ENCODE results near the gene CST4. TPM values are rescaled to one million over a fixed set of nuclear protein-coding genes. Genes with fewer than 3 reads are reported as not detected.

Gene CST4
- total and polyA plus RNA-seq, 2 donors (not counting 1 experiment from before 2014, with no cell fraction given) = not detected

- no peaks in the 10 kb centered on the region for H3K36me3 ChIP-seq (replicated peaks in 1 of 2; ENCODE audit: control extremely low read depth in 1 of 2, control insufficient read depth in 1 of 2, extremely low read depth in 1 of 2, insufficient read depth in 2 of 2, low read length in 1 of 2)
- 96% methylated on average over 4 of the region's 4 CpGs for WGBS (ENCODE audit: insufficient coverage)
- no peak overlapping the region for H3K4me2 ChIP-seq (replicated peaks; ENCODE audit: low read depth, low read length, poor library complexity, severe bottlenecking)
- POLR2A ChIA-PET = no interaction called here
- no peak overlapping the region for H3K4me3 ChIP-seq (ENCODE audit: control extremely low read depth in 1 of 5, extremely low read depth in 1 of 5, insufficient read depth in 1 of 5, low read depth in 2 of 5, low read length in 4 of 5)
- intact Hi-C loops (cut with micrococcal nuclease) = loop anchor here (5.0 kb wide), 1 partner anchor 182 kb away; no protein-coding TSS in a partner anchor
- no peak overlapping the region for H3K27ac ChIP-seq (ENCODE audit: low read length in 2 of 2)
- Mint-ChIP-seq H3K27me3 (no peaks in the 10 kb centered on the region), H3K4me1 (no peaks in the 10 kb centered on the region), H3K9me3 (ENCODE audit: insufficient read depth) (no peaks in the 10 kb centered on the region), H3K4me3 (no peak overlapping the region), H3K27ac (no peak overlapping the region)
- H3K79me2 ChIP-seq (ENCODE audit: control insufficient read depth, insufficient read depth, low read length) = no peaks in the 10 kb centered on the region
- no peak overlapping the region for H3K9ac ChIP-seq (ENCODE audit: low read length)
- no peaks in the 10 kb centered on the region for H3K27me3 ChIP-seq (replicated peaks in 1 of 4; ENCODE audit: control extremely low read depth in 1 of 4, control insufficient read depth in 3 of 4, insufficient read depth in 4 of 4, low read length in 3 of 4)
- DNase-seq (no peak), ATAC-seq (ENCODE audit: low read depth) (no peak)
- no peaks in the 10 kb centered on the region for H3K9me3 ChIP-seq (ENCODE audit: control extremely low read depth in 1 of 3, control insufficient read depth in 2 of 3, insufficient read depth in 1 of 3, low read length in 2 of 3)
- TF ChIP-seq CTCF (IDR thresholded peaks at IDR 0.05) (no peak), EZH2 (IDR thresholded peaks at IDR 0.05; ENCODE audit: borderline replicate concordance, insufficient read depth, low read depth, low read length, poor library complexity, severe bottlenecking) (no peak)
- CTCF ChIA-PET = no interaction called here
- no peak overlapping the region for H2AFZ ChIP-seq (ENCODE audit: insufficient read depth, low read depth, low read length, poor library complexity, severe bottlenecking)
- no peaks in the 10 kb centered on the region for H3K4me1 ChIP-seq (ENCODE audit: control insufficient read depth in 2 of 2, insufficient read depth in 2 of 2, low read length in 2 of 2)
- H4K20me1 ChIP-seq (ENCODE audit: control insufficient read depth, insufficient read depth, low read length, poor library complexity, severe bottlenecking) = no peaks in the 10 kb centered on the region
Measured at GRCh38 chr20:23710771-23711170, 21.9 kb upstream of the CST4 start.

GRCh38 chr20:23705895-23706294 lies 17.1 kb upstream of the CST4 start:
- Histone ChIP-seq H2AFZ (ENCODE audit: insufficient read depth, low read depth, low read length, poor library complexity, severe bottlenecking) (no peak overlapping the region), H3K9me3 (ENCODE audit: control extremely low read depth in 1 of 3, control insufficient read depth in 2 of 3, insufficient read depth in 1 of 3, low read length in 2 of 3) (no peaks in the 10 kb centered on the region), H3K4me3 (ENCODE audit: control extremely low read depth in 1 of 5, extremely low read depth in 1 of 5, insufficient read depth in 1 of 5, low read depth in 2 of 5, low read length in 4 of 5) (no peak overlapping the region), H3K4me1 (ENCODE audit: control insufficient read depth in 2 of 2, insufficient read depth in 2 of 2, low read length in 2 of 2) (no peaks in the 10 kb centered on the region), H3K9ac (ENCODE audit: low read length) (no peak overlapping the region), H3K27ac (ENCODE audit: low read length in 2 of 2) (no peak overlapping the region), H3K27me3 (replicated peaks in 1 of 4; ENCODE audit: control extremely low read depth in 1 of 4, control insufficient read depth in 3 of 4, insufficient read depth in 4 of 4, low read length in 3 of 4) (no peaks in the 10 kb centered on the region), H4K20me1 (ENCODE audit: control insufficient read depth, insufficient read depth, low read length, poor library complexity, severe bottlenecking) (no peaks in the 10 kb centered on the region), H3K79me2 (ENCODE audit: control insufficient read depth, insufficient read depth, low read length) (no peaks in the 10 kb centered on the region), H3K36me3 (replicated peaks in 1 of 2; ENCODE audit: control extremely low read depth in 1 of 2, control insufficient read depth in 1 of 2, extremely low read depth in 1 of 2, insufficient read depth in 2 of 2, low read length in 1 of 2) (no peaks in the 10 kb centered on the region), H3K4me2 (replicated peaks; ENCODE audit: low read depth, low read length, poor library complexity, severe bottlenecking) (no peak overlapping the region)
- CTCF ChIA-PET = no interaction called here
- Mint-ChIP-seq H3K9me3 (ENCODE audit: insufficient read depth) (no peaks in the 10 kb centered on the region), H3K4me3 (no peak overlapping the region), H3K27ac (no peak overlapping the region), H3K27me3 (peaks cover 3% of the 10 kb centered on the region), H3K4me1 (no peaks in the 10 kb centered on the region)
- TF ChIP-seq EZH2 (IDR thresholded peaks at IDR 0.05; ENCODE audit: borderline replicate concordance, insufficient read depth, low read depth, low read length, poor library complexity, severe bottlenecking) (no peak), CTCF (IDR thresholded peaks at IDR 0.05) (no peak)
- intact Hi-C loops (cut with micrococcal nuclease) = no loop called here
- no CpG with 5 or more reads among the region's 1 CpG for WGBS (ENCODE audit: insufficient coverage)
- ATAC-seq (ENCODE audit: low read depth) (no peak), DNase-seq (no peak)
- POLR2A ChIA-PET = no interaction called here
